ENCODE measurements around the gene MGLL. TPM values are rescaled to one million over a fixed set of nuclear protein-coding genes. Genes with fewer than 3 reads are reported as not detected.

The MGLL gene
- total RNA-seq, 1 experiment from 2014 or later: 6.8 TPM

DNA sequence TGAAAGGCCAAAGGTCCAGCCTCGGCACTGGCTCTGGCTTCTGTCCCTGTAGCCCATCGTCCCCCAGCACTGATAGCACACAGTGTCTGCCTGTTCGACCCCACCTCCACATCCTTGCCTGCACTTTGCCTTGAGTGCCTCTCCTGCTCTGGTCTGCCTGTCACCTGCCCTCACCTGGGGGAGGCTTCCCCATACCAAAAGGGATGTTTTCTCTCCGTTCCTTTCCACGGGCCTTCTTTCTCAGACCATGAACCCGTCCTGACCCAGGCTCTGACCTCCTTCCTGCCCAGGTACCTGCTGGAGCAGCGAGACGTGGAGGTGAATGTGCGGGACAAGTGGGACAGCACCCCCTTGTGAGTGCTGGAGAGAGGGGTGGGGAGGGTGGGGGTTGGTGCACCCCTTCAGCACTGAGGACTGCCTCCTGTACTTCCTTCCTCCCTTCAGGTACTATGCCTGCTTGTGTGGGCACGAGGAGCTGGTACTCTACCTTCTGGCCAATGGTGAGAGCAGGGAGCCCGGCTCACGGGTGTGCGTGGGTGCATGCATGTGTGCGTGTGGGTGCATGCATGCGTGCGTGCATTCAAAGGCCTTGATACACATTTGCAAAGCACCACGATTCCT is 148.1 kb downstream of the MGLL start:
- ATAC-seq (no peak), DNase-seq (ENCODE audit: low read depth, low spot score) (no peak)
- no peaks in the 10 kb centered on the region for H3K9me2 ChIP-seq (ENCODE audit: insufficient read depth)
- RAD21 ChIA-PET (ENCODE audit: low non-redundant PET in 1 of 2, low total read pairs in 2 of 2, uncharacterized antibody in 2 of 2, unreplicated experiment in 2 of 2): no interaction called here
- peak overlapping the region; percentile 71; the same call in 1 of the 2 replicates for H3K27ac ChIP-seq (ENCODE audit: low read depth, low read length)
- H3K79me2 ChIP-seq (ENCODE audit: insufficient read depth, low read length): no peaks in the 10 kb centered on the region
- BruUV-seq (replicated peaks): no TSS peak
- H2AFZ ChIP-seq (ENCODE audit: low read depth, low read length, poor library complexity, severe bottlenecking): no peak overlapping the region
- no peaks in the 10 kb centered on the region for H3K27me3 ChIP-seq (ENCODE audit: insufficient read depth, low read length)
- H3K36me3 ChIP-seq (ENCODE audit: control insufficient read depth in 1 of 2, insufficient read depth in 2 of 2, low read length in 2 of 2): no peaks in the 10 kb centered on the region
- no peaks in the 10 kb centered on the region for H3K9me3 ChIP-seq (ENCODE audit: control insufficient read depth in 1 of 2, insufficient read depth in 1 of 2, low read depth in 1 of 2, low read length in 2 of 2)
- intact Hi-C loops (cut with micrococcal nuclease): no loop called here
- POLR2A ChIA-PET: no interaction called here
- no peak for TF ChIP-seq CBX3 (IDR thresholded peaks at IDR 0.05; ENCODE audit: low read depth)
- TF ChIP-seq EZH2phosphoT487 (IDR thresholded peaks at IDR 0.05; ENCODE audit: borderline replicate concordance): no peak
- no peak for TF ChIP-seq RAD21 (IDR thresholded peaks at IDR 0.05; ENCODE audit: low read depth)
- TF ChIP-seq ZNF274 (IDR thresholded peaks at IDR 0.05; ENCODE audit: low read depth, low read length): no peak
- TF ChIP-seq SIN3A (IDR thresholded peaks at IDR 0.05; ENCODE audit: low read depth): no peak
- TF ChIP-seq, protein P1, sequence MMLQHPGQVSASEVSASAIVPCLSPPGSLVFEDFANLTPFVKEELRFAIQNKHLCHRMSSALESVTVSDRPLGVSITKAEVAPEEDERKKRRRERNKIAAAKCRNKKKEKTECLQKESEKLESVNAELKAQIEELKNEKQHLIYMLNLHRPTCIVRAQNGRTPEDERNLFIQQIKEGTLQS (IDR thresholded peaks at IDR 0.05): no peak
- no peak for TF ChIP-seq ZFX (IDR thresholded peaks at IDR 0.05)
- TF ChIP-seq ELF1 (IDR thresholded peaks at IDR 0.05; ENCODE audit: borderline replicate concordance, low read depth): no peak
- TF ChIP-seq POLR2AphosphoS5 (IDR thresholded peaks at IDR 0.05; ENCODE audit: low read depth, low read length): no peak
- TF ChIP-seq EZH2 (IDR thresholded peaks at IDR 0.05): no peak
- TF ChIP-seq TCF7L2 (IDR thresholded peaks at IDR 0.05; ENCODE audit: borderline replicate concordance, extremely low read depth, insufficient read depth, insufficient read length): no peak
- TF ChIP-seq CEBPB (IDR thresholded peaks at IDR 0.05; ENCODE audit: low read depth): no peak
- no peak for TF ChIP-seq SRF (IDR thresholded peaks at IDR 0.05; ENCODE audit: low read depth)
- no peak for TF ChIP-seq JUND (IDR thresholded peaks at IDR 0.05)
- CTCF ChIA-PET: no interaction called here
- H3K4me1 ChIP-seq (ENCODE audit: control insufficient read depth in 1 of 2, insufficient read depth in 2 of 2, low read length in 2 of 2): peaks cover 0 to 19% of the 10 kb centered on the region in 2 experiments; a peak in 2 of 4 replicates
- no peaks in the 10 kb centered on the region for H4K20me1 ChIP-seq (ENCODE audit: insufficient read depth)
- H3K4me3 ChIP-seq (replicated peaks in 1 of 2; ENCODE audit: low read depth in 1 of 2, low read length in 2 of 2): no peak overlapping the region
- H3K4me2 ChIP-seq (ENCODE audit: low read length): no peak overlapping the region
- no peak overlapping the region for H3K9ac ChIP-seq (ENCODE audit: low read length)
